GM12872 (cell line): ENCODE measurements around the gene SLC17A2.
A peak's percentile ranks its signal among the peaks of the same experiment; 100 is the strongest.

Experiments
- TF ChIP-seq, protein P1 (sequence below): IDR thresholded peaks from 3 replicates; pipeline ENCODE4 v1.5.1; 2011; ENCODE audit warnings: low read depth, mild to moderate bottlenecking, low read length, moderate library complexity; ENCODE audit not compliant: insufficient read depth

Gene SLC17A2

DNA sequence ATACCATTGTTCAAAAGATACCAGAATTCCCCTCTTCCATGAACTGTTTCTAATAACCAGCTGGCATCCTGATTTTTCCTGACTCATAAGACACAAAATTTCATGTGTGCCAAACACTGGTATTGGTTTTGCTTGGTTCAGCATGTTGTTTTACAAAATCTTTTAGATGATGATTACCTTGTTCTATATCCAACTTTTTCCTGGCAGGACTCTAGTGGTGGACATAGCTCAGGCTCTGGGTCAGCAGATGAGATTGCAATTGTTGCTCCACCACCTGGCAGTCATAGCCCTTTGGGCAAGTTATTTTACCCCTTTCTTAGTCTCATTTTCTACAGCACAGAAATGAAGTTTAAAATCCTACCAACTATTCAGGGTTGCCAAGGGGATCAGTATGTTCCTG, 38.3 kb upstream of the SLC17A2 start:
- TF ChIP-seq, protein P1, sequence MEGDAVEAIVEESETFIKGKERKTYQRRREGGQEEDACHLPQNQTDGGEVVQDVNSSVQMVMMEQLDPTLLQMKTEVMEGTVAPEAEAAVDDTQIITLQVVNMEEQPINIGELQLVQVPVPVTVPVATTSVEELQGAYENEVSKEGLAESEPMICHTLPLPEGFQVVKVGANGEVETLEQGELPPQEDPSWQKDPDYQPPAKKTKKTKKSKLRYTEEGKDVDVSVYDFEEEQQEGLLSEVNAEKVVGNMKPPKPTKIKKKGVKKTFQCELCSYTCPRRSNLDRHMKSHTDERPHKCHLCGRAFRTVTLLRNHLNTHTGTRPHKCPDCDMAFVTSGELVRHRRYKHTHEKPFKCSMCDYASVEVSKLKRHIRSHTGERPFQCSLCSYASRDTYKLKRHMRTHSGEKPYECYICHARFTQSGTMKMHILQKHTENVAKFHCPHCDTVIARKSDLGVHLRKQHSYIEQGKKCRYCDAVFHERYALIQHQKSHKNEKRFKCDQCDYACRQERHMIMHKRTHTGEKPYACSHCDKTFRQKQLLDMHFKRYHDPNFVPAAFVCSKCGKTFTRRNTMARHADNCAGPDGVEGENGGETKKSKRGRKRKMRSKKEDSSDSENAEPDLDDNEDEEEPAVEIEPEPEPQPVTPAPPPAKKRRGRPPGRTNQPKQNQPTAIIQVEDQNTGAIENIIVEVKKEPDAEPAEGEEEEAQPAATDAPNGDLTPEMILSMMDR, result no peak

DNA sequence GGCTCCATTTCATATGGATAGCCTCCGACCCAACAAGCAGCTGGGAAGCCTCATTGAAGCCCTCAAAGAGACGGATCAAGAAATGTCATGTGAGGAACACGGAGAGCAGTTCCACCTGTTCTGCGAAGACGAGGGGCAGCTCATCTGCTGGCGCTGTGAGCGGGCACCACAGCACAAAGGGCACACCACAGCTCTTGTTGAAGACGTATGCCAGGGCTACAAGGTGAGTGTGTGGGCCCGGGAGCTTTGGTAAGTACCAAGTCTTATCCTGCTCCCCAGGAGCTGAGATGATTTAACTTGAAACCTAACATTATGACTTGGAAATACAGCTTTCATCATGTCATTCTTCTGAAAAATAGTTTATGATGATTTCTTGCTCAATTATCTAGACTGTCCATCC, 36.2 kb upstream of the SLC17A2 start:
- TF ChIP-seq, protein P1, result no peak

DNA sequence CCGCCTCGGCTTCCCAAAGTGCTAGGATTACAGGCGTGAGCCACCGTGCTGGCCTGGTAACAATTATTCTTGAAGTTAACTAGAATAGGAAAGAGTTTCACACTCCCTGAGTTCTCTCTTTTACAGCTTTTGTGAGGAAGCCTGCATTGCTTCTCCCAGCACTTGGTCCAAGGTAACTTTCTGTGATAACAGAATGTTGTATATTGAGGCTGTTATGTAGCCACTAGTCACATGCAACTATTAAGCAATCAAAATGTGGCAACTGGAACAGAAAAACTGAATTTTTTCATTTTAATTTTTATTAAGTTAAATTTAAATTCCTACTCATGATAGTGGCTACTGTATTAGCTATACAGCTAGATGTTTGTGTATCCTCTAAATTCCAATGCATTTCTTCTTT, 34.6 kb upstream of the SLC17A2 start:
- TF ChIP-seq, protein P1, result no peak

DNA sequence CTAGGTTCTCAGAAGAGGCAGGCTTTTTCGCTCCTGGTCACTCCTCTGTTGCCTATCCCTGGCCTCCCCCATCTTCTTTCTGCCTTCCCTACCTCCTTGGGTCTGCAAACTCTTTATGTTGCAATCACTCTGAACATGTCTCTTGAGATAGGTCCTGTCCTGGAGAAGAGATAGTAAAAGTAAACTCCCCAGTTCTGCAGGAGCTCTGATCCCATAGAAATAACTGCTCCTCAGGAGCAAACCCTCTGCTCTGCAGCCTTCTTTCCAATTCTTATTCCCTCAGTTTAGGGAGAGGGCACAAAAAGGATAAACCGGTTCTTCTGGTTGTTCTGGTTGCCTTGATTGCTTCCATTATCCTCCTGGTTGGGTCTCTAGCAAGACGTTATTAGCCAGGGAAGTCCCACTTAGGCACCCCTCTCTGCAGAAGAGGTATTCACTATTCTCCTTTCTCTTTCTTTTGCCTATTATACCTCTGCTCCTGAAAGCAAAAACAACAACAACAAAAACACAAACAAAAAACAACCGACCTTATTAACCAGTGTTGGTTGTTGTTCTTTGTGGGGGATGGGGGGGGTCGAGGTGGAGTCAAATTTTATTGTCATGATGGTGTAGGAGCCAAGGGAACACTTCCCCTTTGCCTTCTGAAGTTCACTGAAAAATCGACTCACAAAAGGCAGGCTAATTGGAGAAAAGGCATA, 33.1 kb upstream of the SLC17A2 start:
- TF ChIP-seq, protein P1, result no peak

DNA sequence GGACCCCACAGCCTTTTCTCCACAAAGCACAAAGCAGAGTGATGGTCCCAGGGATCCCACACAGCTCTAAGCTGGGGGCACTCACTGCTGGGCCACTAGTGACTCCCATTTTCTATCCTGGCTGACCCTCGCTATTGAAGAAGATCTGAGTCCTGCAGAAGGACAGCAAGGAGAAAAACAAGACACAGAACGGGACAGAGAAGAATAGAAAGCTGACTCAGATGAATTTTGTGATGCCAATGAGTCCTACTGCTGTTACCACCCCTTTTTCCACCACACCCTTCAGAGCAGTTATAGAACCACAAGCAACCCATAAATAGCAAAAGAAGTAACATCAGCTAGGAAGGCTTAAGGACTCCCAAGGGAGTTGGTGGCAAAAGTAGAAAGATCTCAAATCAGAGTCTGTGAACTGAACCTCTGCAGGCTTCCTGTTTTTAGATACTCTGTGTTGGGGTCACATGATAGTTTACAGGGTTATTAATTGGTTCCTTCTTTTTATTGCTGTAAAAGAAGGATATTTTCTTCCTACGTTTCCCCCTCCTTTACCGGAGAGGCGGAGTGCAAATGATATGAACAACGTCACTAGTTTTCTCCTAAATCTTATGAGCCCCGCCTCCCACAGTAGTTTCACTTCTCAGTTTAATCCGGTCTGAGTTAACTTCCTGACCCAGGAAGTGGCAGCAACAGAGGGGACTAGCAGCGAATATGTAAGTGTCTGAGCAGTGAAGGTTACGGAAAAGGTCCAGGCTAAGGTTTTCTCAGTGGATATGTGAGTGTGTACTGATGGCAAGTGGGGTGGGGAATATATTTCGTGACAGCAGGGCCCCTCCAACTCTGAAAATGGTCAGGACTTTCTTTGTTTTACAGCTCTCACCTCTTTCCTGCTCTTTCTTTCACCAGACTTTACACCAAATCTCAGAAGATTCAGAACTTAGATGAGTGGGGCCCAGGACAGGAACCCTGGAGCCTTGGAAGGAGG, 31.9 kb upstream of the SLC17A2 start, which contains the start of gene TRIM38:
Gene TRIM38, plus strand, starts transcription at position 654 of the 979 bp plus-strand sequence. CDS start 3,721 bp downstream, outside the sequence.
- TF ChIP-seq, protein P1, result no peak

DNA sequence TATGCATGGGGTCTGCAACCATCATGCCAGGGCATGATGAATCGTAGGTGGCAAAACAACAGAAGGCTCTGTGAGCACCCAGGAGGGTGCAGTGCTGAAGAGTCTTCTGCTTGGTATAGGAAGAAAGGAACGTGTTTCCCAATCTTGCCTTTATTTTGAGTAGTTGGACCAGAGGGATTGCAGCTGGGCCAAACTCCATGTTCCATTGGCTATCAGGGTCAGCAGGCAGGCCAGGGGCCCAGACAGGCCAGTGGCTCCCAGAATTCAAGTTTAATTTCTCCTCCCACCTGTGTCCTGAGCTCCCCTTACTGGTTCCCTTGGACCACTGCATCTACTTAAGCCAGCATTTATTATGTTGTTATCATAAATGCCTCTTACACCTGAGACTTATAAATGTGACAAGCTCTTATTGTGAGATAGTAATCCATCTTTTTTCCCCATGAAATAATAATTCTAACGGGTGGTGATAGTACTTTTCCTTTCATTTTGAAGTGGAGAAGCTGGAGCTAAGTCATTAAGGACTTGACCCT, 31.2 kb upstream of the SLC17A2 start:
- TF ChIP-seq, protein P1, result peak; percentile 38

DNA sequence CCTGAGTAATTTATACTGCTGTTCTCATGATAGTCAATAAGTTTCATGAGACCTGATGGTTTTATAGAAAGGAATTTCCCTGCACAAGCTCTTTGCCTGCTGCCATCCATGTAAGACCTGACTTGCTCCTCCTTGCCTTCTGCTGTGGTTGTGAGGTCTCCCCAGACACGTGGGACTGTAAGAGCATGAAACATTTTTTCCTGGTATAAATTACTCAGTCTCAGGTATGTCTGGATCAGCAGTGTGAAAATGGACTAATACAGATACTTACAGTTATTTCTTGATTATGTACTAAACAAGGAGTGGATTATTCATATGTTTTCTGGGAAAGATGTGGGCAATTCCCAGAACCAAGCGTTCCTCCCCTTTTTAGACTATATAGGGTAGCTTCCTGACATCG, 30.2 kb upstream of the SLC17A2 start:
- TF ChIP-seq, protein P1, result no peak
